Thyroid gland (tissue), 4 donors: ENCODE data around the gene VWC2. TPM values are rescaled to one million over a fixed set of nuclear protein-coding genes. Genes with fewer than 3 reads are reported as not detected.

ENCODE experiments used
- DNase-seq, 2 donors: peaks; one replicate each; pipeline ENCODE4 v3.0.0-alpha.2; 2019
- H3K27ac ChIP-seq, 3 donors: fragments of 200-600 bp; sonication (generic); 1 replicate in 2 of 3; 2 replicates in 1 of 3; pipeline ENCODE4 v1.5.1; 2016 to 2019; ENCODE audit warnings: mild to moderate bottlenecking in 1 of 3, moderate library complexity in 1 of 3
- H3K27me3 ChIP-seq: fragments of 200-600 bp; sonication (generic); one replicate; pipeline ENCODE4 v1.5.1; 2019
- H3K36me3 ChIP-seq, 2 donors: fragments of 200-600 bp; sonication (generic); one replicate each; pipeline ENCODE4 v1.5.1; 2016 to 2019
- H3K4me1 ChIP-seq, 2 donors: fragments of 200-600 bp; sonication (generic); one replicate each; pipeline ENCODE4 v1.5.1; 2017 to 2019
- H3K4me3 ChIP-seq, 3 donors: fragments of 200-600 bp; sonication (generic); replicated peaks in 1 of 3; 1 replicate in 2 of 3; 2 replicates in 1 of 3; pipeline ENCODE4 v1.5.1; 2016; ENCODE audit warnings: mild to moderate bottlenecking in 1 of 3
- H3K9me3 ChIP-seq: fragments of 200-600 bp; sonication (generic); one replicate; pipeline ENCODE4 v1.5.1; 2017
- CTCF ChIP-seq, 6 experiments: fragments of 200-600 bp in 3 of 6; fragments of 450-650 bp in 3 of 6; sonication (generic) in 3 of 6; IDR thresholded peaks; one replicate each; pipeline ENCODE4 v1.5.1; 2016 to 2019; ENCODE audit warnings: antibody characterized with exemption in 6 of 6, mild to moderate bottlenecking in 2 of 6, inconsistent platforms in 1 of 6, moderate library complexity in 1 of 6
- POLR2A ChIP-seq, 2 donors: fragments of 450-650 bp; IDR thresholded peaks; one replicate each; pipeline ENCODE4 v1.6.1; 2017; ENCODE audit warnings: antibody characterized with exemption in 2 of 2, mild to moderate bottlenecking in 2 of 2, moderate library complexity in 1 of 2
- WGBS, 2 donors: methylation state at CpG; one replicate each; pipeline ENCODE4 v1.1.5; 2017; 5-methylcytosine and 5-hydroxymethylcytosine counted together
- intact Hi-C: fragments of 100-400 bp; cut with DNase I; formaldehyde crosslinking; loops from one replicate; pipeline ENCODE4 v1.15.1; 2023
- total RNA-seq, 4 donors: library from RNA; depleted of rRNA; stranded (reverse); fragments of >200 nt; gene quantifications; one replicate each; pipeline ENCODE4 v1.2.3, GENCODE V29; 2016

VWC2 gene
- total RNA-seq, 4 donors from 2014 or later = 0.25 to 0.63 TPM; not detected in 2

GRCh38 chr7:49775065-49775948, 1.9 kb downstream of the VWC2 start:
- TF ChIP-seq CTCF (IDR thresholded peaks at IDR 0.05) (no peak), POLR2A (IDR thresholded peaks at IDR 0.05) (no peak)
- no peaks in the 10 kb centered on the region for H3K9me3 ChIP-seq
- H3K27me3 ChIP-seq = no peaks in the 10 kb centered on the region
- no peak overlapping the region for H3K4me3 ChIP-seq
- no peaks in the 10 kb centered on the region for H3K36me3 ChIP-seq
- H3K4me1 ChIP-seq = peaks cover 12 to 31% of the 10 kb centered on the region in 2 donors
- DNase-seq = peak; percentile 33 to 48
- WGBS, 2 donors = 2 to 3% methylated on average over 16 to 17 of the region's 106 CpGs
- intact Hi-C loops = no loop called here
- no peak overlapping the region for H3K27ac ChIP-seq

GRCh38 chr7:49775949-49776443, 2.6 kb downstream of the VWC2 start:
- intact Hi-C loops = no loop called here
- peaks cover 12 to 31% of the 10 kb centered on the region in 2 donors for H3K4me1 ChIP-seq
- TF ChIP-seq CTCF (IDR thresholded peaks at IDR 0.05) (no peak), POLR2A (IDR thresholded peaks at IDR 0.05) (no peak)
- H3K27ac ChIP-seq = no peak overlapping the region
- DNase-seq = no peak
- 26 to 48% methylated on average over 7 to 20 of the region's 25 CpGs for WGBS, 2 donors
- H3K36me3 ChIP-seq = no peaks in the 10 kb centered on the region
- no peak overlapping the region for H3K4me3 ChIP-seq
- H3K9me3 ChIP-seq = no peaks in the 10 kb centered on the region
- no peaks in the 10 kb centered on the region for H3K27me3 ChIP-seq

- DNase-seq = peak; percentile 51 to 52
- H3K36me3 ChIP-seq = no peaks in the 10 kb centered on the region
- H3K4me3 ChIP-seq = no peak overlapping the region
- H3K27ac ChIP-seq = no peak overlapping the region
- 28 to 37% methylated on average over 2 of the region's 2 CpGs for whole genome bisulfite sequencing, 2 donors
- intact Hi-C loops = no loop called here
- H3K4me1 ChIP-seq = peaks cover 12 to 31% of the 10 kb centered on the region in 2 donors
- H3K27me3 ChIP-seq = no peaks in the 10 kb centered on the region
- no peaks in the 10 kb centered on the region for H3K9me3 ChIP-seq
- TF ChIP-seq CTCF (IDR thresholded peaks at IDR 0.05) (peak in 3 of 6 experiments; percentile 20 to 50 (median 33)), POLR2A (IDR thresholded peaks at IDR 0.05) (no peak)
Measured at GRCh38 chr7:49776994-49777393, 3.6 kb downstream of the VWC2 start.

- DNase-seq = no peak
- H3K27me3 ChIP-seq = no peaks in the 10 kb centered on the region
- WGBS, 2 donors = 73 to 77% methylated on average over 3 of the region's 3 CpGs
- H3K4me3 ChIP-seq = no peak overlapping the region
- no peak overlapping the region for H3K27ac ChIP-seq
- TF ChIP-seq CTCF (IDR thresholded peaks at IDR 0.05) = no peak
- no peak for TF ChIP-seq POLR2A (IDR thresholded peaks at IDR 0.05)
- H3K36me3 ChIP-seq = no peaks in the 10 kb centered on the region
- H3K4me1 ChIP-seq = peaks cover 9 to 23% of the 10 kb centered on the region in 2 donors
- intact Hi-C loops = no loop called here
- no peaks in the 10 kb centered on the region for H3K9me3 ChIP-seq
Measured at GRCh38 chr7:49778731-49779270, 5.4 kb downstream of the VWC2 start.

GRCh38 chr7:49780953-49781352, 7.5 kb downstream of the VWC2 start:
- intact Hi-C loops = no loop called here
- 94 to 98% methylated on average over 1 of the region's 1 CpG for WGBS, 2 donors

More at GRCh38 chr7:49780953-49781352, 7.5 kb downstream of the VWC2 start:
- no peaks in the 10 kb centered on the region for H3K27me3 ChIP-seq
- H3K36me3 ChIP-seq = no peaks in the 10 kb centered on the region
- no peak for DNase-seq
- no peaks in the 10 kb centered on the region for H3K9me3 ChIP-seq
- H3K27ac ChIP-seq = no peak overlapping the region
- no peak overlapping the region for H3K4me3 ChIP-seq
- H3K4me1 ChIP-seq = peaks cover 0 to 1% of the 10 kb centered on the region in 2 donors
- no peak for TF ChIP-seq POLR2A (IDR thresholded peaks at IDR 0.05)
- no peak for TF ChIP-seq CTCF (IDR thresholded peaks at IDR 0.05)
